SU-DHL-6 (cell line): ENCODE results near the gene CSNK1D.

Experiments
- H2AFZ ChIP-seq: fragments of 200-600 bp; sonication (generic); 2 replicates; pipeline ENCODE4 v1.6.1; 2014; ENCODE audit warnings: low read depth, mild to moderate bottlenecking, moderate library complexity, mixed read lengths, antibody characterized with exemption, low read length; ENCODE audit not compliant: severe bottlenecking
- H3F3A ChIP-seq: fragments of 200-600 bp; shearing (Covaris generic); 2 replicates; pipeline ENCODE4 v1.6.0; 2016; ENCODE audit warnings: antibody characterized with exemption, mild to moderate bottlenecking; ENCODE audit not compliant: insufficient read depth
- H3K27ac ChIP-seq: fragments of 200-600 bp; sonication (generic); 2 replicates; pipeline ENCODE4 v1.5.1; 2016; ENCODE audit warnings: low read depth, mild to moderate bottlenecking, low read length, moderate library complexity, mixed read lengths
- H3K27me3 ChIP-seq: fragments of 200-600 bp; sonication (generic), shearing (Covaris generic); 2 replicates; pipeline ENCODE4 v1.6.0; 2014; ENCODE audit warnings: mild to moderate bottlenecking, low read length
- H3K36me3 ChIP-seq: fragments of 200-600 bp; sonication (generic); 2 replicates; pipeline ENCODE4 v1.6.1; 2014; ENCODE audit warnings: mild to moderate bottlenecking, low read length, mixed read lengths
- H3K4me2 ChIP-seq: fragments of 300-600, 200-600 bp; shearing (Covaris generic), sonication (generic); 2 replicates; pipeline ENCODE4 v1.6.0; 2014; ENCODE audit warnings: low read length, low read depth, mild to moderate bottlenecking; ENCODE audit not compliant: poor library complexity, severe bottlenecking
- H3K4me3 ChIP-seq: fragments of 200-600 bp; sonication (generic); 2 replicates; pipeline ENCODE4 v1.5.1; 2014; ENCODE audit warnings: antibody characterized with exemption, low read length, mild to moderate bottlenecking, mixed read lengths; ENCODE audit not compliant: insufficient read depth, poor library complexity, severe bottlenecking
- H3K79me2 ChIP-seq: fragments of 200-600 bp; sonication (generic); 2 replicates; pipeline ENCODE4 v1.6.1; 2014; ENCODE audit warnings: mild to moderate bottlenecking, low read length, moderate library complexity; ENCODE audit not compliant: insufficient read depth
- H3K9ac ChIP-seq: fragments of 200-600 bp; sonication (generic); 2 replicates; pipeline ENCODE4 v1.7.0; 2014; ENCODE audit warnings: mild to moderate bottlenecking, low read length
- H3K9me2 ChIP-seq: fragments of 200-600 bp; sonication (generic); replicated peaks from 2 replicates; pipeline ENCODE4 v1.6.1; 2014; ENCODE audit warnings: low read length; ENCODE audit not compliant: insufficient read depth
- H3K9me3 ChIP-seq: fragments of 200-600 bp; sonication (generic); 2 replicates; pipeline ENCODE4 v1.6.1; 2014; ENCODE audit warnings: low read length, mixed read lengths; ENCODE audit not compliant: insufficient read depth
- H4K20me1 ChIP-seq: fragments of 200-600 bp; sonication (generic); 2 replicates; pipeline ENCODE4 v1.6.1; 2014; ENCODE audit warnings: low read depth, mild to moderate bottlenecking, antibody characterized with exemption, low read length, moderate library complexity, mixed read lengths
- CTCF ChIP-seq: fragments of 200-600 bp; sonication (generic); IDR thresholded peaks from one replicate; pipeline ENCODE4 v1.5.1; 2017; ENCODE audit warnings: antibody characterized with exemption, mild to moderate bottlenecking, low read length, moderate library complexity; ENCODE audit not compliant: insufficient read depth, poor library complexity, severe bottlenecking
- EZH2phosphoT487 ChIP-seq: fragments of 200-600 bp; sonication (generic), shearing (Covaris generic); conservative IDR thresholded peaks from 2 replicates; pipeline ENCODE4 v1.6.1; 2018; ENCODE audit warnings: mild to moderate bottlenecking, antibody characterized with exemption, low read length, moderate library complexity, mixed read lengths

CSNK1D gene

GRCh38 chr17:82270651-82271050 is 2.8 kb downstream of the CSNK1D start:
- Histone ChIP-seq H4K20me1 (peaks cover 25% of the 10 kb centered on the region), H3K4me3 (no peak overlapping the region), H3K27me3 (no peaks in the 10 kb centered on the region), H3K9me3 (no peaks in the 10 kb centered on the region), H2AFZ (no peak overlapping the region), H3K79me2 (peaks cover 71% of the 10 kb centered on the region), H3F3A (peaks cover 3% of the 10 kb centered on the region; the same call in 1 of the 2 replicates), H3K27ac (no peak overlapping the region), H3K4me2 (no peak overlapping the region), H3K9ac (no peak overlapping the region), H3K9me2 (no peaks in the 10 kb centered on the region), H3K36me3 (peaks cover 5% of the 10 kb centered on the region; the same call in 1 of the 2 replicates)
- TF ChIP-seq EZH2phosphoT487 (no peak), CTCF (no peak)

GRCh38 chr17:82269882-82270500 is 3.5 kb downstream of the CSNK1D start:
- no peak overlapping the region for H3K27ac ChIP-seq
- no peak overlapping the region for H3K9ac ChIP-seq
- no peak for TF ChIP-seq EZH2phosphoT487
- TF ChIP-seq CTCF: no peak
- H3K27me3 ChIP-seq: no peaks in the 10 kb centered on the region
- H3K4me2 ChIP-seq: no peak overlapping the region
- H3K79me2 ChIP-seq: peaks cover 76% of the 10 kb centered on the region
- H4K20me1 ChIP-seq: peaks cover 25% of the 10 kb centered on the region
- H3K36me3 ChIP-seq: peaks cover 5% of the 10 kb centered on the region; the same call in 1 of the 2 replicates
- no peak overlapping the region for H3K4me3 ChIP-seq
- no peaks in the 10 kb centered on the region for H3K9me2 ChIP-seq
- no peak overlapping the region for H2AFZ ChIP-seq
- H3F3A ChIP-seq: peaks cover 3% of the 10 kb centered on the region; the same call in 1 of the 2 replicates
- no peaks in the 10 kb centered on the region for H3K9me3 ChIP-seq

GRCh38 chr17:82269138-82269881 is 4.2 kb downstream of the CSNK1D start:
- Histone ChIP-seq H3K9me3 (no peaks in the 10 kb centered on the region), H3K9ac (no peak overlapping the region), H3K79me2 (peaks cover 76% of the 10 kb centered on the region), H3K36me3 (peaks cover 5% of the 10 kb centered on the region; the same call in 1 of the 2 replicates), H3K4me2 (no peak overlapping the region), H3K9me2 (no peaks in the 10 kb centered on the region), H3K27me3 (no peaks in the 10 kb centered on the region), H3F3A (peaks cover 3% of the 10 kb centered on the region; the same call in 1 of the 2 replicates), H3K27ac (no peak overlapping the region), H4K20me1 (peaks cover 25% of the 10 kb centered on the region), H3K4me3 (no peak overlapping the region), H2AFZ (no peak overlapping the region)
- TF ChIP-seq CTCF: no peak
- no peak for TF ChIP-seq EZH2phosphoT487
